H9 (cell line): ENCODE results near the gene ARHGAP45. TPM values are rescaled to one million over a fixed set of nuclear protein-coding genes. Genes with fewer than 3 reads are reported as not detected.
A peak's percentile ranks its signal among the peaks of the same experiment; 100 is the strongest.

Experiments used
- DNase-seq: peaks from one replicate; pipeline ENCODE4 v3.0.0-alpha.2; 2017
- H2AFZ ChIP-seq: one replicate; pipeline ENCODE4 v1.6.1; 2013; ENCODE audit warnings: mild to moderate bottlenecking, low read length, control low read depth, moderate library complexity
- H2AK5ac ChIP-seq: 2 replicates; pipeline ENCODE4 v1.6.1; 2013; ENCODE audit warnings: low read length, control low read depth, mixed read lengths; ENCODE audit not compliant: insufficient read length
- H2BK120ac ChIP-seq: one replicate; pipeline ENCODE4 v1.6.1; 2013; ENCODE audit warnings: low read depth, mild to moderate bottlenecking, low read length, control low read depth, inconsistent platforms; ENCODE audit not compliant: poor library complexity, severe bottlenecking
- H2BK12ac ChIP-seq: 2 replicates; pipeline ENCODE4 v1.6.1; 2013; ENCODE audit warnings: low read length, control low read depth, mixed read lengths, low read depth; ENCODE audit not compliant: insufficient read length
- H2BK15ac ChIP-seq: 2 replicates; pipeline ENCODE4 v1.6.1; 2013; ENCODE audit warnings: low read depth, low read length, control low read depth
- H2BK20ac ChIP-seq: one replicate; pipeline ENCODE4 v1.6.1; 2013; ENCODE audit warnings: low read depth, mild to moderate bottlenecking, low read length, control low read depth, inconsistent platforms; ENCODE audit not compliant: poor library complexity, severe bottlenecking
- H2BK5ac ChIP-seq: 2 replicates; pipeline ENCODE4 v1.6.1; 2013; ENCODE audit warnings: low read length, control low read depth, mixed read lengths; ENCODE audit not compliant: insufficient read length
- H3K14ac ChIP-seq: 2 replicates; pipeline ENCODE4 v1.6.1; 2013; ENCODE audit warnings: low read length, control low read depth; ENCODE audit not compliant: insufficient read depth
- H3K18ac ChIP-seq: 2 replicates; pipeline ENCODE4 v1.6.1; 2013; ENCODE audit warnings: low read depth, mild to moderate bottlenecking, mixed read lengths, low read length, control low read depth; ENCODE audit not compliant: insufficient read length
- H3K23ac ChIP-seq: 2 replicates; pipeline ENCODE4 v1.6.1; 2013; ENCODE audit warnings: low read length, control low read depth, mixed read lengths, low read depth; ENCODE audit not compliant: insufficient read length
- H3K23me2 ChIP-seq: 2 replicates; pipeline ENCODE4 v1.6.1; 2013; ENCODE audit warnings: low read depth, mild to moderate bottlenecking, mixed read lengths, low read length, control low read depth; ENCODE audit not compliant: insufficient read length, poor library complexity, severe bottlenecking
- H3K27ac ChIP-seq: 2 replicates; pipeline ENCODE4 v1.5.1; 2013; ENCODE audit warnings: low read length, control low read depth, mixed read lengths, low read depth; ENCODE audit not compliant: insufficient read length
- H3K27me3 ChIP-seq: 2 replicates; pipeline ENCODE4 v1.6.1; 2013; ENCODE audit warnings: low read length, control low read depth, inconsistent platforms; ENCODE audit not compliant: insufficient read depth
- H3K4ac ChIP-seq: 2 replicates; pipeline ENCODE4 v1.6.1; 2013; ENCODE audit warnings: low read depth, mild to moderate bottlenecking, control low read depth, inconsistent platforms, low read length, moderate library complexity
- H3K4me1 ChIP-seq: 2 replicates; pipeline ENCODE4 v1.6.1; 2013; ENCODE audit warnings: low read length, control low read depth, inconsistent platforms; ENCODE audit not compliant: insufficient read depth
- H3K4me2 ChIP-seq: 2 replicates; pipeline ENCODE4 v1.6.1; 2013; ENCODE audit warnings: low read length, control low read depth, mixed read lengths; ENCODE audit not compliant: insufficient read length, insufficient read depth
- H3K56ac ChIP-seq: 2 replicates; pipeline ENCODE4 v1.6.1; 2013; ENCODE audit warnings: low read depth, mild to moderate bottlenecking, mixed read lengths, low read length, control low read depth; ENCODE audit not compliant: insufficient read length
- H3K79me1 ChIP-seq: 2 replicates; pipeline ENCODE4 v1.6.1; 2013; ENCODE audit warnings: low read depth, mild to moderate bottlenecking, moderate library complexity, low read length, control low read depth, inconsistent platforms; ENCODE audit not compliant: insufficient read depth, poor library complexity, severe bottlenecking
- H3K79me2 ChIP-seq: 2 replicates; pipeline ENCODE4 v1.6.1; 2013; ENCODE audit warnings: low read length, control low read depth, inconsistent platforms; ENCODE audit not compliant: insufficient read depth
- H3K9ac ChIP-seq: 2 replicates; pipeline ENCODE4 v1.6.1; 2013; ENCODE audit warnings: low read length, control low read depth, mixed read lengths; ENCODE audit not compliant: insufficient read length; ENCODE audit errors: extremely low read depth
- H3K9me3 ChIP-seq: one replicate; pipeline ENCODE4 v1.6.1; 2013; ENCODE audit warnings: low read depth, low read length, inconsistent platforms; ENCODE audit not compliant: control insufficient read depth
- H3T11ph ChIP-seq: one replicate; pipeline ENCODE4 v1.6.1; 2013; ENCODE audit warnings: mild to moderate bottlenecking, low read length, control low read depth, inconsistent platforms
- H4K20me1 ChIP-seq: one replicate; pipeline ENCODE4 v1.6.1; 2013; ENCODE audit not compliant: control insufficient read depth, insufficient read length, insufficient read depth
- H4K5ac ChIP-seq: 2 replicates; pipeline ENCODE4 v1.6.1; 2013; ENCODE audit warnings: low read depth, mild to moderate bottlenecking, mixed read lengths, low read length, control low read depth; ENCODE audit not compliant: insufficient read length
- H4K8ac ChIP-seq: replicated peaks from 2 replicates; pipeline ENCODE4 v1.6.1; 2013; ENCODE audit warnings: low read length, control low read depth, mixed read lengths, low read depth; ENCODE audit not compliant: insufficient read length
- H4K91ac ChIP-seq: 2 replicates; pipeline ENCODE4 v1.6.1; 2013; ENCODE audit warnings: low read depth, mild to moderate bottlenecking, moderate library complexity, mixed read lengths, low read length, control low read depth; ENCODE audit not compliant: insufficient read length
- H3K27ac Mint-ChIP-seq, 3 experiments: 2 replicates in 2 of 3; 3 replicates in 1 of 3; pipeline ENCODE4 v1.8.0; 2020 to 2021; ENCODE audit warnings: mixed read lengths in 3 of 3, mild to moderate bottlenecking in 1 of 3, moderate library complexity in 1 of 3
- H3K27me3 Mint-ChIP-seq: 2 replicates; pipeline ENCODE4 v1.8.0; 2021; ENCODE audit warnings: low read depth, mild to moderate bottlenecking, moderate library complexity, mixed read lengths
- H3K36me3 Mint-ChIP-seq, 3 experiments: 2 replicates in 2 of 3; 3 replicates in 1 of 3; pipeline ENCODE4 v1.8.0; 2020 to 2021; ENCODE audit warnings: low read depth in 3 of 3, mixed read lengths in 3 of 3; ENCODE audit not compliant: insufficient read depth in 1 of 3
- H3K4me1 Mint-ChIP-seq, 2 experiments: 2 replicates each; pipeline ENCODE4 v1.8.0; 2020; ENCODE audit warnings: mixed read lengths in 2 of 2
- H3K4me3 Mint-ChIP-seq, 2 experiments: 2 replicates in 1 of 2; 3 replicates in 1 of 2; pipeline ENCODE4 v1.8.0; 2020 to 2021; ENCODE audit warnings: mild to moderate bottlenecking in 2 of 2, mixed read lengths in 2 of 2, moderate library complexity in 1 of 2
- H3K9me3 Mint-ChIP-seq, 2 experiments: 2 replicates in 1 of 2; 3 replicates in 1 of 2; pipeline ENCODE4 v1.8.0; 2020; ENCODE audit warnings: mild to moderate bottlenecking in 2 of 2, mixed read lengths in 2 of 2, moderate library complexity in 1 of 2
- CTCF ChIP-seq: fragments of 200-600 bp; sonication (generic); conservative IDR thresholded peaks from 3 replicates; pipeline ENCODE4 v1.8.0; 2021; ENCODE audit warnings: antibody characterized with exemption, mild to moderate bottlenecking
- WGBS: extraction: QIAGEN DNeasy Blood & Tissue Kit; methylation state at CpG from one replicate; pipeline ENCODE4 v1.1.7; 2013; ENCODE audit warnings: missing lambda C conversion rate, low lambda C conversion rate, mixed read lengths; ENCODE audit not compliant: insufficient read length; ENCODE audit errors: extremely low coverage; 5-methylcytosine and 5-hydroxymethylcytosine counted together
- total RNA-seq: library from RNA; stranded (reverse); gene quantifications from 2 replicates; pipeline ENCODE4 v1.2.1, GENCODE V29; 2021

The ARHGAP45 gene
- total RNA-seq, 1 experiment from 2014 or later, result 39.8 TPM

GRCh38 chr19:1062387-1063029 is 4.5 kb upstream of the ARHGAP45 start:
- peaks cover 13% of the 10 kb centered on the region for H3K27me3 Mint-ChIP-seq

More at GRCh38 chr19:1062387-1063029, 4.5 kb upstream of the ARHGAP45 start:
- Histone ChIP-seq H3K79me2 (no peaks in the 10 kb centered on the region), H3K4me2 (no peak overlapping the region), H3K23ac (no peak overlapping the region), H4K91ac (no peak overlapping the region), H2BK5ac (no peak overlapping the region), H2AFZ (no peak overlapping the region), H3K9ac (no peak overlapping the region), H3K14ac (no peak overlapping the region), H3K56ac (no peak overlapping the region), H3K79me1 (no peaks in the 10 kb centered on the region), H4K8ac (no peak overlapping the region), H3K23me2 (peaks cover 21% of the 10 kb centered on the region), H2AK5ac (no peak overlapping the region), H3K27ac (no peak overlapping the region), H4K20me1 (no peaks in the 10 kb centered on the region), H2BK120ac (no peak overlapping the region), H2BK12ac (no peak overlapping the region), H3K27me3 (no peaks in the 10 kb centered on the region; the same call in 1 of the 2 replicates), H3K4me1 (peaks cover 5% of the 10 kb centered on the region; the same call in 1 of the 2 replicates), H2BK15ac (no peak overlapping the region), H4K5ac (no peak overlapping the region), H2BK20ac (no peak overlapping the region), H3K4ac (no peak overlapping the region), H3K9me3 (peaks cover 10% of the 10 kb centered on the region), H3K18ac (peak overlapping the region; percentile 8), H3T11ph (no peak overlapping the region)
- no CpG with 5 or more reads among the region's 17 CpGs for WGBS
- DNase-seq, result peak; percentile 72
- H3K4me1 Mint-ChIP-seq, result peaks cover 11 to 32% of the 10 kb centered on the region in 2 experiments
- H3K9me3 Mint-ChIP-seq, result no peaks in the 10 kb centered on the region
- peaks cover 0 to 5% (median under 1%) of the 10 kb centered on the region in 3 experiments; a peak in 1 of 7 replicates for H3K36me3 Mint-ChIP-seq
- peak overlapping the region; percentile 23 to 99 (median 93); a peak in 5 of 7 replicates for H3K27ac Mint-ChIP-seq
- no peak for TF ChIP-seq CTCF
- H3K4me3 Mint-ChIP-seq, result peak overlapping the region; percentile 14 to 72; a peak in 4 of 5 replicates
